Astrocyte of the spinal cord (primary cell): ENCODE measurements around the gene PRDM15.

Source experiments
- DNase-seq: peaks from one replicate; pipeline ENCODE4 v3.0.0; 2011; ENCODE audit warnings: low read depth, low spot score
- H3K4me3 ChIP-seq: 2 replicates; pipeline ENCODE4 v1.5.1; 2011; ENCODE audit warnings: low read depth, mild to moderate bottlenecking, low read length, moderate library complexity
- in situ Hi-C: cut with HindIII; loops from 2 replicates; pipeline ENCODE4 v1.10.0; 2017; ENCODE audit warnings: low sequenced_read_pairs
- TF ChIP-seq, protein P1 (sequence below): IDR thresholded peaks from 2 replicates; pipeline ENCODE4 v1.5.1; 2012; ENCODE audit warnings: low read depth, mild to moderate bottlenecking, low read length, inconsistent platforms

The PRDM15 gene

DNA sequence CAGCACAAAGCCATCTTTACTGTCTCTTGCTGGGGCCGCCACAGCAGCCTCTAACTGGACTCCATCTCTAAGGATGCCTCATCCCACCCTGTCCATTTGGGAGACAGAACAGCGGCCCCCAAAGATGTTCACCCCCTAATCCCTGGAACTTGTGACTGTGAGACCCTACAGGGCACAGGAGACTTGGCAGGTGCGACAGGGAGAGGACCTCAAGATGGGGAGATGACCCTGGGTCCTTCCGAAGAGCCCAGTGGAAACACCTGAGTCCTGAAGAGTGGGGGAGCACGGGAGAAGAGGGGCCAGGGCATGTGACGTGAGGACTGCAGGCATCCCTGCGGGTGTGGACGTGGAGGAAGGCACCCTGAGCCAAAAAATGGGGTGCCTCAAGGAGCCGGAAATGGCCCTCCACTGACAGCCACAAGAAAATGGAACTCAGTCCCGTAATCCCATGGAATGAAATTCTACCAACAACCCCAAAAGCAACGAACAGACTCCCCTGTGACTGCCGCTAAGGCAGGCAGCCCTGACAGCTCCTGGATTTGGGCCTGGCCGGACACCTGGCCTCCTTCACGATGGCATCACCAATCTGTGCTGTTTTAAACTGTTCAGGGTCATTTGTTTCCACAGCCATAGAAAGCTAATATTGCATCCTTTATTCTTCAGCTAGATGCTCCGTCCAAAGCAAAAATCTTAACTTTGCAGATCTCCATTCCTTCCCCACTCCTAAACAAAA, 40.7 kb upstream of the PRDM15 start:
- H3K4me3 ChIP-seq, result no peak overlapping the region
- TF ChIP-seq, protein P1, sequence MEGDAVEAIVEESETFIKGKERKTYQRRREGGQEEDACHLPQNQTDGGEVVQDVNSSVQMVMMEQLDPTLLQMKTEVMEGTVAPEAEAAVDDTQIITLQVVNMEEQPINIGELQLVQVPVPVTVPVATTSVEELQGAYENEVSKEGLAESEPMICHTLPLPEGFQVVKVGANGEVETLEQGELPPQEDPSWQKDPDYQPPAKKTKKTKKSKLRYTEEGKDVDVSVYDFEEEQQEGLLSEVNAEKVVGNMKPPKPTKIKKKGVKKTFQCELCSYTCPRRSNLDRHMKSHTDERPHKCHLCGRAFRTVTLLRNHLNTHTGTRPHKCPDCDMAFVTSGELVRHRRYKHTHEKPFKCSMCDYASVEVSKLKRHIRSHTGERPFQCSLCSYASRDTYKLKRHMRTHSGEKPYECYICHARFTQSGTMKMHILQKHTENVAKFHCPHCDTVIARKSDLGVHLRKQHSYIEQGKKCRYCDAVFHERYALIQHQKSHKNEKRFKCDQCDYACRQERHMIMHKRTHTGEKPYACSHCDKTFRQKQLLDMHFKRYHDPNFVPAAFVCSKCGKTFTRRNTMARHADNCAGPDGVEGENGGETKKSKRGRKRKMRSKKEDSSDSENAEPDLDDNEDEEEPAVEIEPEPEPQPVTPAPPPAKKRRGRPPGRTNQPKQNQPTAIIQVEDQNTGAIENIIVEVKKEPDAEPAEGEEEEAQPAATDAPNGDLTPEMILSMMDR, result no peak
- in situ Hi-C loops, result no loop called here
- no peak for DNase-seq

DNA sequence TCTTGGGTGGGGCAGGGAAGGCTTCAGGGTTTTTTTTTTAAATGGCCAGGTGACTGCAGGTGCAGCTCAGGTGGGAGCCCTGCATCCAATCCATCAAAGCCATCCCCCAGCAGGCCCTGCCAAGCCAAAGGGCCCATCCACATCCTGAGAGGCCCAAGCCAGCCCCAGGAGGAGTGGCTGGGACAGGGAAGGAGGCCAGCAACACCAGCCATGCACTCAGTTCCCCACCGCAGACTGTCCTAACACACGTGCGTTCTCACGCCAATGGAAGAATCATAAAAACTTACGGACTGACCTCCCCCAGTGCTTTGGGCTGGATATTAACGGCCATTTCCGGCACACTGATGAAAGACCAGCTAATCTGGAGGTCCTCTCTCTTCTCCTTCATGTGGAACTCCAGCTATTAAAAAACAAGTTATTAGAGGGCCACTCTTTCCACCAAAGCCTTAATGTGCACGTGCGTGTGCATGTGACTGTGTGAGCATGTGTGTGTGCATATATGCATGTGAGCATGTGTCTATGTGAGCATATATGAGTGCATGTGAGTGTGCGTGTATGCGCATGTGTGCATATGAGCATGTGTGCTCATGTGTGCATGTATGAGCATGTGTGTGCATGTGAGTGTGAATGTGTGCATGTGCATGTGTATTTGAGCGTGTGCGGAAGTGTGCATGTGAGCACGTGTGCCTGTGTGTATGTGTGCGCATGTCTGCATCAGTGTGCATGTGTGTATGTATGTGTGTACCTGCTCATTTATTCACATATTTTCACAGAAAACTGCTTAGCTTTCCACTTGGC, 39.6 kb upstream of the PRDM15 start:
- DNase-seq, result no peak
- in situ Hi-C loops, result no loop called here
- H3K4me3 ChIP-seq, result no peak overlapping the region
- TF ChIP-seq, protein P1, result no peak

DNA sequence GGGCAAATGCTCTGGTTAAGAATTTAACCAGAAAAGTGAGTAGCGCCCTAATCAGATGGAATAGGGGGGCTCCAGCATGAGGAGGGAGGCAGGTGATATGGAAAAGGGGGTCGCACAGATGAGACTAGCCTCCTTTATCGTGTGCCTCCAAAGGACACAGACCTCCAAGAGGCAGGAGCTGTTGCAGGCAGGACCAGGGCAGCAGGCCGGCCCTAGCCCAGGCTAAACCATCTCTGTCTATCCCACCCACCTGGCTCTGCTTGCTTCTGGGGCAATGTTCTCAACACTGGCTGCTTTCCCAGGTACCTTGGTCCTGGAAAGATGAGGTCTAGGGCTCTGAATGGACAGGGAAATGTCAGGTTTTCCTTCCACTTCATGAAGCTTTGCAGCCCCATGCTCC, 38.4 kb upstream of the PRDM15 start:
- H3K4me3 ChIP-seq, result no peak overlapping the region
- DNase-seq, result no peak
- in situ Hi-C loops, result no loop called here
- TF ChIP-seq, protein P1, result no peak

DNA sequence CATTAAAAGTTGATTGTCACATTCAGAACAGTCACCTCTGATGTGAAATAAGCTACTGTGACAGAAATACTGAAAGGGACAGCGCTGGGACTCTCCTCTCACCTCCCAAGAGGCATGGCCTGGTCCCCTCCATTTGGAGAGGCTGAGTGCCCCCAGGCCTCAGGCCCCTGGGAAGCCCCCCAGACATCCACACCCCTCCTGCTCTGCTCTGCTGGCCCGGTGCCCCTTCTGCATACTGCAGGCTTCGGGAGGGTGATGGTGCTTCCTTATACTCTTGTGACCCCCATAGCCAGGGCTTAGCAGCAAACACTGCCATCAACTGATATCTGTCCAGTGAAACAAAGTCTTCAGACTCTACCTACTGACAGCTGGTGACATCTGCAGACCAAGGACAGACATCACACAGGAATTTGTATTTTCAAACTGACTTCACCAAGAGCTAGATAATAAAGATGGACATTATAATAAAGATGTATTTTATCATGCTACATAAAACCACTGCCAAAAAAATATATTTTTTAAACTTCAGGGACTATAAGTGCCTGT, 37.8 kb upstream of the PRDM15 start:
- TF ChIP-seq, protein P1, result no peak
- in situ Hi-C loops, result no loop called here
- no peak for DNase-seq
- H3K4me3 ChIP-seq, result no peak overlapping the region

DNA sequence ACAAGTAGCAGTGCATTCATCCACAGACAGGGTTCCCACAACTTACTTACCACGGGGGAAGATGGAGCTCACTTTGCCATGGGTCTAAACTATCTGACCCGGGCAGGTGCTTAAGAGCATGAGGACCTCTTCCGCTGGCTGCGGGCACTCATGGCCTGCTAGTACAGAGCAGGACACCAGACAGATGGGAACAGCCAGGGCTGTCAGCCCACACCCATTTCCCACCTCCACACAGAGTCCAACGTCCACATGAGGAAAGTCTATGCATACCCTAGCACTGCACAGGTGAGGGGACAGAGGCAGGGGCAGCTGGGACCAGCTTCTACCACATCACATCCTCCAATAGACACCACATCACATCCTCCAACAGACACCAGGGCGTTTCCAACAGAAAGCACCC, 35.8 kb upstream of the PRDM15 start:
- in situ Hi-C loops, result no loop called here
- TF ChIP-seq, protein P1, result no peak
- no peak for DNase-seq
- H3K4me3 ChIP-seq, result no peak overlapping the region

DNA sequence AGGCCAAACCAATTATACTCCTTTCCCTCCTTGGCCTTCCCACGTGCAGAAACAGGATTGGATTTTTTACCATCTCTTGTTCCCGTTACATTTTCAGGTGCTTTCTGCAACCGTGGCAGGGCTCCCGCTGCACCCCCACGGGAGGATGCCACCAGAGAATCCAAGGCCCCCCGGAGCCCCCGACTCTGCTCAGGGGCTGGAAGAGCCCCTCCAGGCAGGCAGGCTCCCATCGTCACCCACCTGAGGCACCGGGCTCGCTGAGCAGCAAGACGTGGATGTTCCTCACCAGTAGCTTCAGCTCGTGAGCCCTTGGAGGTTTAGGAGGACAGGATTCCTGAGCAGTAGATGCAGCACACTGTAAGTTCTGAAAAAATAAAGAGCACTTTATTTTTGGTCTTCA, 35.2 kb upstream of the PRDM15 start:
- in situ Hi-C loops, result no loop called here
- TF ChIP-seq, protein P1, result no peak
- DNase-seq, result no peak
- H3K4me3 ChIP-seq, result no peak overlapping the region
